ENCODE data around the gene INPP4A. TPM values are rescaled to one million over a fixed set of nuclear protein-coding genes. Genes with fewer than 3 reads are reported as not detected.

The INPP4A gene
- polyA plus RNA-seq, 1 donor from 2014 or later: 51.4 TPM

DNA sequence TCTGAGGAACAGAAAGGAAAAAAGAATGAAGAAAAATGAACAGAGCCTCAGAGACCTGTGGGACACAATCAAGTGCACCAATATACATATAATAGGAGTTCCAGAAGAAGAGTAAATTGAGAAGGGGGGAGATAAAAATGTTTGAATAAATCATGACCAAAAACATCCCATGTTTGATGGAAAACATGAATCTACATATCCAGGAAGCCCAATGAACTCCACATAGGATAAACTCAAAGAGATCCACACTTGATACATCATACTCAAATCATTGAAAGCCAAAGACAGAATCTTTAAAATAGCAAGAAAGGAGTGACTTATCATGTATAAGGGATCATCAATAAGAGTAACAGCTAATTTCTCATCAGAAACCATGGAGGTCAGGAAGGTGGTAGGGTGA, 83.7 kb downstream of the INPP4A start:
- no peaks in the 10 kb centered on the region for H3F3A ChIP-seq (ENCODE audit: insufficient read depth, low read length, poor library complexity, severe bottlenecking)
- H3K27ac ChIP-seq (ENCODE audit: low read length): no peak overlapping the region
- H3K9me3 ChIP-seq (ENCODE audit: low read length): no peaks in the 10 kb centered on the region
- TF ChIP-seq POLR2AphosphoS5 (IDR thresholded peaks at IDR 0.05): no peak
- TF ChIP-seq EZH2 (IDR thresholded peaks at IDR 0.05; ENCODE audit: borderline replicate concordance, insufficient read depth, low read length, poor library complexity, severe bottlenecking): no peak
- TF ChIP-seq RAD21 (conservative IDR thresholded peaks at IDR 0.05): no peak
- TF ChIP-seq EP300 (conservative IDR thresholded peaks at IDR 0.05; ENCODE audit: poor library complexity, severe bottlenecking): no peak
- TF ChIP-seq SMC3 (conservative IDR thresholded peaks at IDR 0.05; ENCODE audit: poor library complexity): no peak
- no peak for TF ChIP-seq TAF1 (IDR thresholded peaks at IDR 0.05; ENCODE audit: low read depth)
- TF ChIP-seq MXI1 (conservative IDR thresholded peaks at IDR 0.05; ENCODE audit: poor library complexity, severe bottlenecking): no peak
- TF ChIP-seq CTCF (IDR thresholded peaks at IDR 0.05; ENCODE audit: poor library complexity, severe bottlenecking): no peak
- TF ChIP-seq, protein P1, sequence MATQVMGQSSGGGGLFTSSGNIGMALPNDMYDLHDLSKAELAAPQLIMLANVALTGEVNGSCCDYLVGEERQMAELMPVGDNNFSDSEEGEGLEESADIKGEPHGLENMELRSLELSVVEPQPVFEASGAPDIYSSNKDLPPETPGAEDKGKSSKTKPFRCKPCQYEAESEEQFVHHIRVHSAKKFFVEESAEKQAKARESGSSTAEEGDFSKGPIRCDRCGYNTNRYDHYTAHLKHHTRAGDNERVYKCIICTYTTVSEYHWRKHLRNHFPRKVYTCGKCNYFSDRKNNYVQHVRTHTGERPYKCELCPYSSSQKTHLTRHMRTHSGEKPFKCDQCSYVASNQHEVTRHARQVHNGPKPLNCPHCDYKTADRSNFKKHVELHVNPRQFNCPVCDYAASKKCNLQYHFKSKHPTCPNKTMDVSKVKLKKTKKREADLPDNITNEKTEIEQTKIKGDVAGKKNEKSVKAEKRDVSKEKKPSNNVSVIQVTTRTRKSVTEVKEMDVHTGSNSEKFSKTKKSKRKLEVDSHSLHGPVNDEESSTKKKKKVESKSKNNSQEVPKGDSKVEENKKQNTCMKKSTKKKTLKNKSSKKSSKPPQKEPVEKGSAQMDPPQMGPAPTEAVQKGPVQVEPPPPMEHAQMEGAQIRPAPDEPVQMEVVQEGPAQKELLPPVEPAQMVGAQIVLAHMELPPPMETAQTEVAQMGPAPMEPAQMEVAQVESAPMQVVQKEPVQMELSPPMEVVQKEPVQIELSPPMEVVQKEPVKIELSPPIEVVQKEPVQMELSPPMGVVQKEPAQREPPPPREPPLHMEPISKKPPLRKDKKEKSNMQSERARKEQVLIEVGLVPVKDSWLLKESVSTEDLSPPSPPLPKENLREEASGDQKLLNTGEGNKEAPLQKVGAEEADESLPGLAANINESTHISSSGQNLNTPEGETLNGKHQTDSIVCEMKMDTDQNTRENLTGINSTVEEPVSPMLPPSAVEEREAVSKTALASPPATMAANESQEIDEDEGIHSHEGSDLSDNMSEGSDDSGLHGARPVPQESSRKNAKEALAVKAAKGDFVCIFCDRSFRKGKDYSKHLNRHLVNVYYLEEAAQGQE (IDR thresholded peaks at IDR 0.05; ENCODE audit: borderline replicate concordance): no peak
- H3K9ac ChIP-seq (ENCODE audit: low read length): no peak overlapping the region
- no peak overlapping the region for H2AFZ ChIP-seq (ENCODE audit: low read depth, low read length)
- H3K27me3 ChIP-seq (ENCODE audit: insufficient read depth, low read depth, low read length): no peaks in the 10 kb centered on the region
- no peaks in the 10 kb centered on the region for H3K79me2 ChIP-seq (replicated peaks; ENCODE audit: insufficient read depth, low read length)
- no peak overlapping the region for H3K4me2 ChIP-seq (ENCODE audit: low read length)
- H4K20me1 ChIP-seq (ENCODE audit: insufficient read depth): no peaks in the 10 kb centered on the region
- H3K9me2 ChIP-seq (ENCODE audit: insufficient read depth, low read length): no peaks in the 10 kb centered on the region
- H3K4me3 ChIP-seq (ENCODE audit: low read length): no peak overlapping the region
- no peaks in the 10 kb centered on the region for H3K36me3 ChIP-seq (ENCODE audit: insufficient read depth, low read length)

DNA sequence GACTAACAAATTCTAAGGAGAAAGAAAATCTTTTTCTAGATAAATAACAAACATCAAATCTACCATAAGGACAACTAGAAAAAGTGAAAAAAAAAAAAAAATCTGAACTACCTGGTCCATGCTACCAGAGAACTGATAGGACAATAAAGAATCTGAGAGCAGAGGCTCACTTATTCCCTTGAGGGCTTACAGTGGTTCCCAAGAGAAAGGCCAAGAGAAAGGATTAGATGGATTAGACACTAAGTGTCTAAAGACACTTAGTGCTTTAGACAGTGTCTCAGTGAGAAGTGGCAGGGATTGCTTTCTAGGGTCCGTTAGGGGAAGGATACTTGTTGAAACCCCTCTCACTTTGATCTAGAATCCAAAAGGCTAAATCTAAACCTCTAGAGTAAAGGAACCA, 85.5 kb downstream of the INPP4A start:
- H3K9me2 ChIP-seq (ENCODE audit: insufficient read depth, low read length): no peaks in the 10 kb centered on the region
- no peak overlapping the region for H3K9ac ChIP-seq (ENCODE audit: low read length)
- no peaks in the 10 kb centered on the region for H3K36me3 ChIP-seq (ENCODE audit: insufficient read depth, low read length)
- H3K4me2 ChIP-seq (ENCODE audit: low read length): no peak overlapping the region
- TF ChIP-seq TAF1 (IDR thresholded peaks at IDR 0.05; ENCODE audit: low read depth): no peak
- TF ChIP-seq, protein P1 (IDR thresholded peaks at IDR 0.05; ENCODE audit: borderline replicate concordance): no peak
- no peak for TF ChIP-seq CTCF (IDR thresholded peaks at IDR 0.05; ENCODE audit: poor library complexity, severe bottlenecking)
- no peak for TF ChIP-seq MXI1 (conservative IDR thresholded peaks at IDR 0.05; ENCODE audit: poor library complexity, severe bottlenecking)
- TF ChIP-seq RAD21 (conservative IDR thresholded peaks at IDR 0.05): no peak
- no peak for TF ChIP-seq POLR2AphosphoS5 (IDR thresholded peaks at IDR 0.05)
- no peak for TF ChIP-seq SMC3 (conservative IDR thresholded peaks at IDR 0.05; ENCODE audit: poor library complexity)
- TF ChIP-seq EZH2 (IDR thresholded peaks at IDR 0.05; ENCODE audit: borderline replicate concordance, insufficient read depth, low read length, poor library complexity, severe bottlenecking): no peak
- no peak for TF ChIP-seq EP300 (conservative IDR thresholded peaks at IDR 0.05; ENCODE audit: poor library complexity, severe bottlenecking)
- no peaks in the 10 kb centered on the region for H3K27me3 ChIP-seq (ENCODE audit: insufficient read depth, low read depth, low read length)
- no peak overlapping the region for H3K4me3 ChIP-seq (ENCODE audit: low read length)
- H3K27ac ChIP-seq (ENCODE audit: low read length): no peak overlapping the region
- no peak overlapping the region for H2AFZ ChIP-seq (ENCODE audit: low read depth, low read length)
- no peaks in the 10 kb centered on the region for H3K9me3 ChIP-seq (ENCODE audit: low read length)
- H4K20me1 ChIP-seq (ENCODE audit: insufficient read depth): no peaks in the 10 kb centered on the region
- no peaks in the 10 kb centered on the region for H3K79me2 ChIP-seq (replicated peaks; ENCODE audit: insufficient read depth, low read length)
- H3F3A ChIP-seq (ENCODE audit: insufficient read depth, low read length, poor library complexity, severe bottlenecking): no peaks in the 10 kb centered on the region
